ENCODE measurements around the gene ACCS.

ACCS gene

DNA sequence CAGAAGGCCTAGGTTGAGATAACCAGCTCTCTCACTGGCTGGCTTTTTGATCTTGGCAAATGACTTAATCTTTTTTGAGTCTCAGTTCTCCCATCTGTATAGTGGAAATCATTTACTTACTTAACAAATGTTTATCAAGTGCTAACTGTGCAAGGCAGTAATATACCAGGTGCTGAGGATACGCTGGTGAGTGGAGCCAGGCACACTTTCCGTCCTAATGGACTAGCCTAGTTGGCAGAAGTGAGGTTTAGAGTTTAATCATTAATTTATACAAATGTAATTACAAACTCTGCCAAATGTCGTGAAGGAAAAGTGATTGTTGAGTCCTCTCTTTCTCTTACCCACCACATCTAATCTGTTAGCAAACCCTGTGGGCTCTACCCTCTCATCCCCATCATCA, 62.7 kb downstream of the ACCS start:
- DNase-seq (ENCODE audit: extremely low spot score): no peak
- TF ChIP-seq, protein P1, sequence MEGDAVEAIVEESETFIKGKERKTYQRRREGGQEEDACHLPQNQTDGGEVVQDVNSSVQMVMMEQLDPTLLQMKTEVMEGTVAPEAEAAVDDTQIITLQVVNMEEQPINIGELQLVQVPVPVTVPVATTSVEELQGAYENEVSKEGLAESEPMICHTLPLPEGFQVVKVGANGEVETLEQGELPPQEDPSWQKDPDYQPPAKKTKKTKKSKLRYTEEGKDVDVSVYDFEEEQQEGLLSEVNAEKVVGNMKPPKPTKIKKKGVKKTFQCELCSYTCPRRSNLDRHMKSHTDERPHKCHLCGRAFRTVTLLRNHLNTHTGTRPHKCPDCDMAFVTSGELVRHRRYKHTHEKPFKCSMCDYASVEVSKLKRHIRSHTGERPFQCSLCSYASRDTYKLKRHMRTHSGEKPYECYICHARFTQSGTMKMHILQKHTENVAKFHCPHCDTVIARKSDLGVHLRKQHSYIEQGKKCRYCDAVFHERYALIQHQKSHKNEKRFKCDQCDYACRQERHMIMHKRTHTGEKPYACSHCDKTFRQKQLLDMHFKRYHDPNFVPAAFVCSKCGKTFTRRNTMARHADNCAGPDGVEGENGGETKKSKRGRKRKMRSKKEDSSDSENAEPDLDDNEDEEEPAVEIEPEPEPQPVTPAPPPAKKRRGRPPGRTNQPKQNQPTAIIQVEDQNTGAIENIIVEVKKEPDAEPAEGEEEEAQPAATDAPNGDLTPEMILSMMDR (IDR thresholded peaks at IDR 0.05; ENCODE audit: control extremely low read depth, extremely low read depth, low read depth, missing control alignments): no peak
- CTCF ChIA-PET: interaction anchor here (1.5 kb wide), 2 partner anchors 9 to 13 kb away, joined by 3 to 5 read pairs; no protein-coding TSS in a partner anchor
- POLR2A ChIA-PET: no interaction called here

DNA sequence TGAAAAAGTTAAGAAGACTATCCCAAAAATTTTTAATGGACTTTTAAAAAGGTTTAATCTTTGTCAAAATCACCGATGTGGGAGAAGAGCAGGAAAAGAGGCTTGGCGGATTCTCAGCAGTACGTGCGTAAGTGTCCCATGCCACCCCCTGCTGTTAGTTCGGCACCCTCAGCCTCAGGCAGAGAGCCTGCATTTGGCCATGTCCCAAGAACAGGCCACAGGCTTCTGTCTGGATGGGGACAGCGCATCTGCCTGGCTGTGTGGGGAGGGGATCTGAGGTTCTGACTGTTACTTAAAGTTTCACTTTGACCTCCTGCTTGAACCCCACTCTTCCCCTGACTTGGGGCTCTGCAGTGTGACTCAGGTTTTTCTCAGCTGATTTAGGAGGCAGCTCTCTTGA, 64.7 kb downstream of the ACCS start:
- CTCF ChIA-PET: interaction anchor here (1.0 to 4.1 kb wide), 4 partner anchors 10 to 37 kb away, joined by 3 to 21 read pairs (median 4); partner anchors contain the start of gene EXT2

DNA sequence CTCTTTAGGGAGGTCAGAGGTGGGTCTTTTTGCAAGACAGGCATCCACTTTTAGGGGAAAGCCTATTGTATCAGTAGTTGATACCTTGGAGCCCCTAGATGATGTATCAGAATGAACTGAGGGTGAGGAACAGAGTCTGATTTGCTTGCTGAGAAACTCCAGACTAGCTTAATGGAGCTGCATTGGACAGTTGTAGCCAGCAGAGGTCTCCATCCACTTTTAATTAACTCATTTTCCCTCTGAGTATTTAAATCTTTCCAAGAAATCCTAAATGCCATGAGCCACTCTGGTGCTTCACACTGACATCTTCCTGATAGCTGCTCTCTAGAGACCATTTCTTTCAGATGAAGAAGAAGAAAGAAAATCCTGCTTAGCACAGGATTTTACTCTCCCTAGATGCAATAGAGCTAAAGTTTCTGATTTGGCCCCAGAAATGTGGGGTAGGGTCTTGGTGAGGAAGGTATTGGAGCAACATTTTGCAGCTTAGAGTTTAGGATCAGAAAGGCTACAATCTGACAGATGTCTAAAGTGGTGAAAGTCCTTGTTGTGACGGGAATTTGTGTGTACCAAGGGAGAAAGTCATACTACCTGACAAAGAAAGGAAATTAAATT, 67.4 kb downstream of the ACCS start:
- DNase-seq (ENCODE audit: extremely low spot score): peak; percentile 20
- TF ChIP-seq, protein P1 (IDR thresholded peaks at IDR 0.05; ENCODE audit: control extremely low read depth, extremely low read depth, low read depth, missing control alignments): peak; percentile 37
- CTCF ChIA-PET: interaction anchor here (1.0 to 4.1 kb wide), 14 partner anchors 8 to 778 kb away, joined by 3 to 21 read pairs (median 4); partner anchors contain the start of gene EXT2
- POLR2A ChIA-PET: no interaction called here

More for the DNA sequence above, 64.7 kb downstream of the ACCS start:
- TF ChIP-seq, protein P1 (IDR thresholded peaks at IDR 0.05; ENCODE audit: control extremely low read depth, extremely low read depth, low read depth, missing control alignments): no peak
- no peak for DNase-seq (ENCODE audit: extremely low spot score)
- POLR2A ChIA-PET: no interaction called here

Data from GM10248 (cell line).